ENCODE data around the gene DCAF10.

GRCh38 chr9:37909326-37909725 lies 108.7 kb downstream of the DCAF10 start:
- TF ChIP-seq CTCF (IDR thresholded peaks at IDR 0.05 in 8 of 11, conservative IDR thresholded peaks at IDR 0.05 in 3 of 11) (no peak), POLR2A (IDR thresholded peaks at IDR 0.05) (no peak)
